Measurements from ENCODE around the gene TNIK.

GRCh38 chr3:171379281-171379680, 80.9 kb downstream of the TNIK start:
- TF ChIP-seq CTCF (IDR thresholded peaks at IDR 0.05), result no peak
- no peak for TF ChIP-seq POLR2A (IDR thresholded peaks at IDR 0.05)

All from breast epithelium (tissue), 3 donors.